SK-N-SH treated with all-trans-retinoic acid at 6 μM for 48 hours (cell line): Measurements from ENCODE around the gene ZNF683.

Experiments used
- ATAC-seq: fragments of 200-7000 bp; cut with Tn5 transposase; 3 replicates; pipeline ENCODE4 v1.9.1; 2020; ENCODE audit warnings: mild to moderate bottlenecking, moderate library complexity
- ARNTL ChIP-seq: fragments of 450-650 bp; formaldehyde crosslinking; IDR thresholded peaks from 2 replicates; pipeline ENCODE4 v1.5.0; 2020; ENCODE audit warnings: low read depth, mild to moderate bottlenecking, moderate library complexity, borderline replicate concordance
- BACH2 ChIP-seq: fragments of 250-450 bp; sonication (Bioruptor Pico); IDR thresholded peaks from 2 replicates; pipeline ENCODE4 v1.9.0; 2021; ENCODE audit warnings: mild to moderate bottlenecking, borderline replicate concordance
- CREB5 ChIP-seq: fragments of 250-450 bp; sonication (Bioruptor Pico); IDR thresholded peaks from 2 replicates; pipeline ENCODE4 v1.5.1; 2020; ENCODE audit warnings: low read depth, mild to moderate bottlenecking, moderate library complexity
- CSRNP3 ChIP-seq: fragments of 250-450 bp; sonication (Bioruptor Pico); IDR thresholded peaks from 2 replicates; pipeline ENCODE4 v1.5.1; 2021; ENCODE audit warnings: mild to moderate bottlenecking, moderate library complexity
- ESRRG ChIP-seq: fragments of 250-450 bp; sonication (Bioruptor Pico); IDR thresholded peaks from 2 replicates; pipeline ENCODE4 v1.6.1; 2021; ENCODE audit warnings: mild to moderate bottlenecking
- GLIS3 ChIP-seq: fragments of 250-450 bp; sonication (Bioruptor Pico); IDR thresholded peaks from 2 replicates; pipeline ENCODE4 v1.5.0; 2020; ENCODE audit warnings: mild to moderate bottlenecking, moderate library complexity
- ISL1 ChIP-seq: fragments of 250-450 bp; sonication (Bioruptor Pico); IDR thresholded peaks from 2 replicates; pipeline ENCODE4 v2.1.2; 2022; ENCODE audit warnings: mild to moderate bottlenecking, moderate library complexity
- OSR1 ChIP-seq: fragments of 250-450 bp; sonication (Bioruptor Pico); IDR thresholded peaks from 2 replicates; pipeline ENCODE4 v1.8.0; 2022; ENCODE audit warnings: moderate library complexity, mild to moderate bottlenecking, inconsistent platforms
- PATZ1 ChIP-seq: fragments of 250-450 bp; sonication (Bioruptor Pico); IDR thresholded peaks from 2 replicates; pipeline ENCODE4 v1.8.0; 2020; ENCODE audit warnings: mild to moderate bottlenecking, moderate library complexity, borderline replicate concordance
- POU6F1 ChIP-seq: fragments of 250-450 bp; sonication (Bioruptor Pico); IDR thresholded peaks from 2 replicates; pipeline ENCODE4 v1.8.0; 2021; ENCODE audit warnings: low read depth, mild to moderate bottlenecking, moderate library complexity, borderline replicate concordance
- PPARA ChIP-seq: fragments of 250-450 bp; sonication (Bioruptor Pico); IDR thresholded peaks from 2 replicates; pipeline ENCODE4 v1.5.0; 2020; ENCODE audit warnings: mild to moderate bottlenecking, borderline replicate concordance
- RARB ChIP-seq: fragments of 250-450 bp; sonication (Bioruptor Pico); IDR thresholded peaks from 2 replicates; pipeline ENCODE4 v1.8.0; 2021; ENCODE audit warnings: mild to moderate bottlenecking, moderate library complexity
- SNAI2 ChIP-seq: fragments of 250-450 bp; sonication (Bioruptor Pico); IDR thresholded peaks from 2 replicates; pipeline ENCODE4 v1.5.0; 2020; ENCODE audit warnings: mild to moderate bottlenecking, moderate library complexity
- TCF4 ChIP-seq: fragments of 250-450 bp; sonication (Bioruptor Pico); IDR thresholded peaks from 2 replicates; pipeline ENCODE4 v1.8.0; 2021; ENCODE audit warnings: mild to moderate bottlenecking, moderate library complexity, borderline replicate concordance
- TOX ChIP-seq: fragments of 250-450 bp; sonication (Bioruptor Pico); IDR thresholded peaks from 2 replicates; pipeline ENCODE4 v1.8.0; 2021; ENCODE audit warnings: mild to moderate bottlenecking, moderate library complexity, borderline replicate concordance
- ZC3H10 ChIP-seq: fragments of 250-450 bp; sonication (Bioruptor Pico); IDR thresholded peaks from 2 replicates; pipeline ENCODE4 v1.5.1; 2021; ENCODE audit warnings: mild to moderate bottlenecking, moderate library complexity
- ZFP3 ChIP-seq: fragments of 250-450 bp; sonication (Bioruptor Pico); IDR thresholded peaks from 2 replicates; pipeline ENCODE4 v1.5.0; 2020; ENCODE audit warnings: mild to moderate bottlenecking, moderate library complexity
- ZFP30 ChIP-seq: fragments of 450-650 bp; formaldehyde crosslinking; IDR thresholded peaks from 2 replicates; pipeline ENCODE4 v1.5.0; 2022; ENCODE audit warnings: mild to moderate bottlenecking, moderate library complexity
- ZNF565 ChIP-seq: fragments of 450-650 bp; formaldehyde crosslinking; conservative IDR thresholded peaks from 2 replicates; pipeline ENCODE4 v1.5.0; 2020; ENCODE audit warnings: low read depth, mild to moderate bottlenecking, moderate library complexity
- ZNF70 ChIP-seq: fragments of 450-650 bp; formaldehyde crosslinking; IDR thresholded peaks from 2 replicates; pipeline ENCODE4 v1.5.0; 2020; ENCODE audit warnings: mild to moderate bottlenecking, moderate library complexity
- ZNF8 ChIP-seq: fragments of 450-650 bp; formaldehyde crosslinking; IDR thresholded peaks from 2 replicates; pipeline ENCODE4 v1.5.0; 2020; ENCODE audit warnings: mild to moderate bottlenecking, moderate library complexity

ZNF683 gene

GRCh38 chr1:26357121-26357602 lies 15.4 kb downstream of the ZNF683 start (continued):
- no peak for TF ChIP-seq CREB5 (CRISPR knock-in tag)

- TF ChIP-seq POU6F1 (CRISPR knock-in tag) (no peak), TOX (CRISPR knock-in tag) (no peak), ZNF565 (CRISPR knock-in tag) (no peak), ISL1 (CRISPR knock-in tag) (no peak), OSR1 (CRISPR knock-in tag) (no peak), PATZ1 (CRISPR knock-in tag) (no peak), CREB5 (CRISPR knock-in tag) (no peak), RARB (CRISPR knock-in tag) (no peak), ZC3H10 (CRISPR knock-in tag) (no peak), BACH2 (no peak), ZNF8 (CRISPR knock-in tag) (no peak), TCF4 (no peak), GLIS3 (CRISPR knock-in tag) (no peak), ZFP3 (CRISPR knock-in tag) (no peak), ZNF70 (CRISPR knock-in tag) (no peak), CSRNP3 (no peak), ZFP30 (no peak), PPARA (CRISPR knock-in tag) (no peak), ESRRG (CRISPR knock-in tag) (no peak), SNAI2 (CRISPR knock-in tag) (no peak)
- no peak for ATAC-seq
These were observed 16.4 kb downstream of the ZNF683 start for GRCh38 chr1:26356106-26356505.

GRCh38 chr1:26354972-26355371 lies 17.6 kb downstream of the ZNF683 start:
- TF ChIP-seq PATZ1 (CRISPR knock-in tag) = no peak
- no peak for TF ChIP-seq SNAI2 (CRISPR knock-in tag)
- no peak for TF ChIP-seq ARNTL (CRISPR knock-in tag)
- no peak for ATAC-seq
